SK-N-SH (cell line): ENCODE results near the gene GAB2.

Experiments used
- EP300 ChIP-seq, 2 experiments: IDR thresholded peaks; 2 replicates each; pipeline versions ENCODE4 v1.4.0 to v1.6.1; 2012; ENCODE audit warnings: borderline replicate concordance in 1 of 2, low read depth in 1 of 2, low read length in 1 of 2
- FOXJ3 ChIP-seq: sonication (generic); formaldehyde crosslinking; IDR thresholded peaks from 2 replicates; pipeline ENCODE4 v1.5.1; 2020; ENCODE audit warnings: mild to moderate bottlenecking, missing genetic modification reagents
- GABPA ChIP-seq: IDR thresholded peaks from 2 replicates; pipeline ENCODE4 v1.4.0; 2012; ENCODE audit warnings: low read depth, mild to moderate bottlenecking
- GATA2 ChIP-seq: sonication (generic); formaldehyde crosslinking; IDR thresholded peaks from 2 replicates; pipeline ENCODE4 v1.5.0; 2020; ENCODE audit warnings: mild to moderate bottlenecking, missing genetic modification reagents
- MAX ChIP-seq: IDR thresholded peaks from 2 replicates; pipeline ENCODE4 v1.4.0; 2012; ENCODE audit warnings: low read depth
- NFIC ChIP-seq: IDR thresholded peaks from 2 replicates; pipeline ENCODE4 v1.4.0; 2012; ENCODE audit warnings: borderline replicate concordance
- PBX3 ChIP-seq: IDR thresholded peaks from 2 replicates; pipeline ENCODE4; 2012
- RAD21 ChIP-seq: IDR thresholded peaks from 2 replicates; pipeline ENCODE4 v1.6.1; 2012; ENCODE audit warnings: mild to moderate bottlenecking, low read length
- USF2 ChIP-seq: fragments of 150-350 bp; IDR thresholded peaks from 2 replicates; pipeline ENCODE4 v1.6.1; 2017; ENCODE audit warnings: antibody characterized with exemption, low read length, low read depth, borderline replicate concordance
- YY1 ChIP-seq: IDR thresholded peaks from 2 replicates; pipeline ENCODE4 v1.4.0; 2012; ENCODE audit warnings: low read depth, mild to moderate bottlenecking
- TF ChIP-seq, protein P1 (sequence below): fragments of 200-600 bp; sonication (generic); IDR thresholded peaks from 2 replicates; pipeline ENCODE4 v1.6.1; 2017; ENCODE audit warnings: antibody characterized with exemption, mild to moderate bottlenecking, moderate library complexity
- TF ChIP-seq, protein P2 (sequence below): IDR thresholded peaks from 2 replicates; pipeline ENCODE4 v1.4.0; 2012; ENCODE audit warnings: low read depth, borderline replicate concordance
- TF ChIP-seq, protein P3 (sequence below): IDR thresholded peaks from 2 replicates; pipeline ENCODE4 v1.4.0; 2012; ENCODE audit warnings: low read depth, borderline replicate concordance

DNA sequence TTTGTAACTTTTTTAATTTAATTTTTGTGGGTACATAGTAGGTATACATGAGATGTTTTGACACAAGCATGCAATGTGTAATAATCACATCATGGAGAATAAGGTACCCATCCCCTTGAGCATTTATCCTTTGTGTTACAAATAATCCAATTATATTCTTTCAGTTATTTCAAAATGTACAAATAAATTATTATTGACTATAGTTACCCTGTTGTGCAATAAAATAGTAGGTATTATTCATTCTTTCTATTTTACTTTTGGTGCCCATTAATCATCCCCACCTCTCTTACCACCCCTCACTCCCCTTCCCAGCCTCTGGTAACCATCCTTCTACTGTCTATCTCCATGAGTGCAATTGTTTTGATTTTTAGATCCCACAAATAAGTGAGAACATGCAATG, 83.5 kb downstream of the GAB2 start:
- TF ChIP-seq, protein P1, sequence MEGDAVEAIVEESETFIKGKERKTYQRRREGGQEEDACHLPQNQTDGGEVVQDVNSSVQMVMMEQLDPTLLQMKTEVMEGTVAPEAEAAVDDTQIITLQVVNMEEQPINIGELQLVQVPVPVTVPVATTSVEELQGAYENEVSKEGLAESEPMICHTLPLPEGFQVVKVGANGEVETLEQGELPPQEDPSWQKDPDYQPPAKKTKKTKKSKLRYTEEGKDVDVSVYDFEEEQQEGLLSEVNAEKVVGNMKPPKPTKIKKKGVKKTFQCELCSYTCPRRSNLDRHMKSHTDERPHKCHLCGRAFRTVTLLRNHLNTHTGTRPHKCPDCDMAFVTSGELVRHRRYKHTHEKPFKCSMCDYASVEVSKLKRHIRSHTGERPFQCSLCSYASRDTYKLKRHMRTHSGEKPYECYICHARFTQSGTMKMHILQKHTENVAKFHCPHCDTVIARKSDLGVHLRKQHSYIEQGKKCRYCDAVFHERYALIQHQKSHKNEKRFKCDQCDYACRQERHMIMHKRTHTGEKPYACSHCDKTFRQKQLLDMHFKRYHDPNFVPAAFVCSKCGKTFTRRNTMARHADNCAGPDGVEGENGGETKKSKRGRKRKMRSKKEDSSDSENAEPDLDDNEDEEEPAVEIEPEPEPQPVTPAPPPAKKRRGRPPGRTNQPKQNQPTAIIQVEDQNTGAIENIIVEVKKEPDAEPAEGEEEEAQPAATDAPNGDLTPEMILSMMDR = no peak
- TF ChIP-seq FOXJ3 (CRISPR knock-in tag) = no peak
- TF ChIP-seq, protein P2, sequence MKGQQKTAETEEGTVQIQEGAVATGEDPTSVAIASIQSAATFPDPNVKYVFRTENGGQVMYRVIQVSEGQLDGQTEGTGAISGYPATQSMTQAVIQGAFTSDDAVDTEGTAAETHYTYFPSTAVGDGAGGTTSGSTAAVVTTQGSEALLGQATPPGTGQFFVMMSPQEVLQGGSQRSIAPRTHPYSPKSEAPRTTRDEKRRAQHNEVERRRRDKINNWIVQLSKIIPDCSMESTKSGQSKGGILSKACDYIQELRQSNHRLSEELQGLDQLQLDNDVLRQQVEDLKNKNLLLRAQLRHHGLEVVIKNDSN = no peak
- TF ChIP-seq USF2 = no peak
- TF ChIP-seq RAD21 = no peak
- TF ChIP-seq GATA2 (CRISPR knock-in tag) = no peak
- TF ChIP-seq, protein P3, sequence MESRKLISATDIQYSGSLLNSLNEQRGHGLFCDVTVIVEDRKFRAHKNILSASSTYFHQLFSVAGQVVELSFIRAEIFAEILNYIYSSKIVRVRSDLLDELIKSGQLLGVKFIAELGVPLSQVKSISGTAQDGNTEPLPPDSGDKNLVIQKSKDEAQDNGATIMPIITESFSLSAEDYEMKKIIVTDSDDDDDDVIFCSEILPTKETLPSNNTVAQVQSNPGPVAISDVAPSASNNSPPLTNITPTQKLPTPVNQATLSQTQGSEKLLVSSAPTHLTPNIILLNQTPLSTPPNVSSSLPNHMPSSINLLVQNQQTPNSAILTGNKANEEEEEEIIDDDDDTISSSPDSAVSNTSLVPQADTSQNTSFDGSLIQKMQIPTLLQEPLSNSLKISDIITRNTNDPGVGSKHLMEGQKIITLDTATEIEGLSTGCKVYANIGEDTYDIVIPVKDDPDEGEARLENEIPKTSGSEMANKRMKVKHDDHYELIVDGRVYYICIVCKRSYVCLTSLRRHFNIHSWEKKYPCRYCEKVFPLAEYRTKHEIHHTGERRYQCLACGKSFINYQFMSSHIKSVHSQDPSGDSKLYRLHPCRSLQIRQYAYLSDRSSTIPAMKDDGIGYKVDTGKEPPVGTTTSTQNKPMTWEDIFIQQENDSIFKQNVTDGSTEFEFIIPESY = no peak
- no peak for TF ChIP-seq GABPA
- TF ChIP-seq EP300 (IDR thresholded peaks at IDR 0.05; ENCODE audit: borderline replicate concordance in 1 of 2, low read depth in 1 of 2, low read length in 1 of 2) = no peak
- no peak for TF ChIP-seq PBX3
- TF ChIP-seq MAX = no peak
- TF ChIP-seq NFIC = no peak
- TF ChIP-seq YY1 = no peak
